Measurements from ENCODE around the gene SCN4A. TPM values are rescaled to one million over a fixed set of nuclear protein-coding genes. Genes with fewer than 3 reads are reported as not detected.

The SCN4A gene
- total RNA-seq, 2 donors from 2014 or later, result 3.9 to 4.4 TPM

DNA sequence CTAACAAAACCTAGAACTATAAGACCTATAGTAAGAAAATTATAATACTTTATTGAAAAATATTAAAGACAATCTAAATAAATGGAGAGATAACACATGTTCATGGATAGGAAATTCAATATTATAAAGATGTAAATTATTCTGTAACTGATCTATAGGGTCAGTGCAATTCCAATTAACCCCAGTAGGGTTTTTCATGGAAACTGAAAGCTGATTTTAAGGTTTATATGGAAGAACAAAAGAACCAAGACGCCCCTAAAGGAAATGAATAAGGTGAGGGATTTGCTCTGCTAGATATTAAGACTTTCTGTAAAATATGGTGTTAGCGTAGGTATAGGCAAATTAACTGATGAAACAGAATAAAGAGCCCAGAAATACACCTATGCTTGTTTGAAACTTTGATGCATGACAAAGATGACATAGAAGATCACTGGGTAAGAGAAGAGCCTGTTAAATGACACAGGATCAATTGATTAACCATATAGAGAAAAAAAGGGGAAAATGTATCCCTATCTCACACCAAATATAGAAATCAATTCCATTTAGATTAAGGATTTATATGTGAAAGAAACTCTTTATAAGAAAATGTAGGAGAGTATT, 44.8 kb upstream of the SCN4A start:
- Mint-ChIP-seq H3K4me1 (peaks cover 6% of the 10 kb centered on the region), H3K36me3 (ENCODE audit: low read depth) (no peaks in the 10 kb centered on the region), H3K9me3 (no peaks in the 10 kb centered on the region), H3K4me3 (no peak overlapping the region), H3K27me3 (ENCODE audit: insufficient read depth) (peaks cover 13% of the 10 kb centered on the region), H3K27ac (no peak overlapping the region)
- H3K9me3 ChIP-seq (ENCODE audit: control insufficient read depth, low read length), result no peaks in the 10 kb centered on the region
- H3K27ac ChIP-seq (ENCODE audit: low read depth, low read length), result no peak overlapping the region
- no peaks in the 10 kb centered on the region for H3K4me1 ChIP-seq (ENCODE audit: control insufficient read depth, insufficient read depth, low read length)
- WGBS, 2 experiments (ENCODE audit: insufficient coverage in 1 of 2, insufficient read length in 1 of 2), result 82 to 90% methylated on average over 2 of the region's 2 CpGs
- no peaks in the 10 kb centered on the region for H3K36me3 ChIP-seq (ENCODE audit: control insufficient read depth, insufficient read depth, low read length)
- no peak overlapping the region for H3K4me3 ChIP-seq (ENCODE audit: low read length)
- DNase-seq, result no peak
- no peaks in the 10 kb centered on the region for H3K27me3 ChIP-seq (ENCODE audit: control insufficient read depth, insufficient read depth, low read length, poor library complexity, severe bottlenecking)
- TF ChIP-seq, protein P1, sequence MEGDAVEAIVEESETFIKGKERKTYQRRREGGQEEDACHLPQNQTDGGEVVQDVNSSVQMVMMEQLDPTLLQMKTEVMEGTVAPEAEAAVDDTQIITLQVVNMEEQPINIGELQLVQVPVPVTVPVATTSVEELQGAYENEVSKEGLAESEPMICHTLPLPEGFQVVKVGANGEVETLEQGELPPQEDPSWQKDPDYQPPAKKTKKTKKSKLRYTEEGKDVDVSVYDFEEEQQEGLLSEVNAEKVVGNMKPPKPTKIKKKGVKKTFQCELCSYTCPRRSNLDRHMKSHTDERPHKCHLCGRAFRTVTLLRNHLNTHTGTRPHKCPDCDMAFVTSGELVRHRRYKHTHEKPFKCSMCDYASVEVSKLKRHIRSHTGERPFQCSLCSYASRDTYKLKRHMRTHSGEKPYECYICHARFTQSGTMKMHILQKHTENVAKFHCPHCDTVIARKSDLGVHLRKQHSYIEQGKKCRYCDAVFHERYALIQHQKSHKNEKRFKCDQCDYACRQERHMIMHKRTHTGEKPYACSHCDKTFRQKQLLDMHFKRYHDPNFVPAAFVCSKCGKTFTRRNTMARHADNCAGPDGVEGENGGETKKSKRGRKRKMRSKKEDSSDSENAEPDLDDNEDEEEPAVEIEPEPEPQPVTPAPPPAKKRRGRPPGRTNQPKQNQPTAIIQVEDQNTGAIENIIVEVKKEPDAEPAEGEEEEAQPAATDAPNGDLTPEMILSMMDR (conservative IDR thresholded peaks at IDR 0.05), result peak; percentile 68
- H3K9ac ChIP-seq (ENCODE audit: extremely low read depth, low read length, poor library complexity, severe bottlenecking), result no peak overlapping the region

DNA sequence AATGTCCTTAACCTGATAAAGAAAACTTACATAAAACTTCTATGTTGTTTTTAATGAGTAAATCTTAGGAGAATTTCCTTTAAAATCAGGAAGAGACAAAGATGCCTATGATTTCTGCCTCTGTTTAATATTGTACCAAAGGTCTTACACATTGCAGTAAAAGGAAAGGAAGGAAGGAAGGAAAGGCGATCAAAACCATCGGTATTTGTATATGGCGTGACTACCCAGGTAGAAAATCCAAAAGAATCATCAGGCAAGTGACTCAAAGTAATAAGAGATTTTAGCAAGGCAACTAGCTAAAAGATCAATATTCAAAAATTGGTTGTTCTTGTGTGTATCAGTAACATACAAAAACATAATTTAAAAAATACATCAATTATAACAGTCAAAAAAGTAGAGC, 44.3 kb upstream of the SCN4A start:
- TF ChIP-seq, protein P1 (conservative IDR thresholded peaks at IDR 0.05), result no peak
- no peak for DNase-seq
- no peak overlapping the region for H3K9ac ChIP-seq (ENCODE audit: extremely low read depth, low read length, poor library complexity, severe bottlenecking)
- Mint-ChIP-seq H3K9me3 (no peaks in the 10 kb centered on the region), H3K27me3 (ENCODE audit: insufficient read depth) (peaks cover 13% of the 10 kb centered on the region), H3K4me3 (no peak overlapping the region), H3K27ac (no peak overlapping the region), H3K4me1 (peaks cover 6% of the 10 kb centered on the region), H3K36me3 (ENCODE audit: low read depth) (no peaks in the 10 kb centered on the region)
- WGBS, 2 experiments (ENCODE audit: insufficient coverage in 1 of 2, insufficient read length in 1 of 2), result 99 to 100% methylated on average over 3 of the region's 3 CpGs
- no peaks in the 10 kb centered on the region for H3K4me1 ChIP-seq (ENCODE audit: control insufficient read depth, insufficient read depth, low read length)
- H3K27ac ChIP-seq (ENCODE audit: low read depth, low read length), result no peak overlapping the region
- no peaks in the 10 kb centered on the region for H3K36me3 ChIP-seq (ENCODE audit: control insufficient read depth, insufficient read depth, low read length)
- no peaks in the 10 kb centered on the region for H3K27me3 ChIP-seq (ENCODE audit: control insufficient read depth, insufficient read depth, low read length, poor library complexity, severe bottlenecking)
- no peak overlapping the region for H3K4me3 ChIP-seq (ENCODE audit: low read length)
- no peaks in the 10 kb centered on the region for H3K9me3 ChIP-seq (ENCODE audit: control insufficient read depth, low read length)

DNA sequence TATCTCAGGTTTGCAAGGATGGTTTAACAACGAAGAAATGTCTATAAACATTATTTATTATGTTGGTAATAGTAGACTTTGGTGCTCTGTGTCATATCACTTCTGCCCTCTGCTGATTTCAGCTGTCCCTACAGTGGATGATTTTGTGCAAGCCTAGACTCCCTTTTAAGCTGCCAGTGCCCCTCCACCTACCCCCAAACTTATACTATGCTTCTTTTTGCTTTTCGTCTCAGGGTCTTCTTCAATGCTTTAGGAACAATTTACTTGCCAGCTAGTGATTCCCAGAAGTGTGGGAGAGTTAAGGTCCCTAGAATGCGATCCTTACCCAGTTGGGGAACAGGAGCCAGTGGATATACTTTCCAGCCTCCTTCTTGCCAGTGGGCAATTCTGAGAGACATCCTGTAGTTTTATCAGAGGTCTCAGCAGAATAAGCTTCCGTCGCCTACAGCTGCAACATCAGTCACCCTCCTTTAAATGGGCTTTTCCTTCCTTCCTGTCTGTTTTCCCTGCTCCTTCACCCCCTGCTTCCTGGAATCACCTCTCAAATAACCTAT, 43.6 kb upstream of the SCN4A start:
- DNase-seq, result peak; percentile 46
- no peaks in the 10 kb centered on the region for H3K4me1 ChIP-seq (ENCODE audit: control insufficient read depth, insufficient read depth, low read length)
- no peaks in the 10 kb centered on the region for H3K27me3 ChIP-seq (ENCODE audit: control insufficient read depth, insufficient read depth, low read length, poor library complexity, severe bottlenecking)
- H3K36me3 Mint-ChIP-seq (ENCODE audit: low read depth), result no peaks in the 10 kb centered on the region
- no peak overlapping the region for H3K4me3 ChIP-seq (ENCODE audit: low read length)
- H3K9ac ChIP-seq (ENCODE audit: extremely low read depth, low read length, poor library complexity, severe bottlenecking), result no peak overlapping the region
- peaks cover 6% of the 10 kb centered on the region for H3K4me1 Mint-ChIP-seq
- no peaks in the 10 kb centered on the region for H3K9me3 ChIP-seq (ENCODE audit: control insufficient read depth, low read length)
- TF ChIP-seq, protein P1 (conservative IDR thresholded peaks at IDR 0.05), result peak; percentile 11
- no peak overlapping the region for H3K27ac Mint-ChIP-seq
- no peak overlapping the region for H3K27ac ChIP-seq (ENCODE audit: low read depth, low read length)
- H3K9me3 Mint-ChIP-seq, result no peaks in the 10 kb centered on the region
- no peaks in the 10 kb centered on the region for H3K36me3 ChIP-seq (ENCODE audit: control insufficient read depth, insufficient read depth, low read length)
- 84 to 88% methylated on average over 3 to 5 of the region's 5 CpGs for WGBS, 2 experiments (ENCODE audit: insufficient coverage in 1 of 2, insufficient read length in 1 of 2)
- peaks cover 15% of the 10 kb centered on the region for H3K27me3 Mint-ChIP-seq (ENCODE audit: insufficient read depth)
- H3K4me3 Mint-ChIP-seq, result no peak overlapping the region

Data from endodermal cell (in vitro differentiated cells).